ENCODE measurements around the gene SSR1. TPM values are rescaled to one million over a fixed set of nuclear protein-coding genes. Genes with fewer than 3 reads are reported as not detected.

Gene SSR1
- total RNA-seq, 6 donors from 2014 or later = 14.5 to 135 (median 57.7) TPM

DNA sequence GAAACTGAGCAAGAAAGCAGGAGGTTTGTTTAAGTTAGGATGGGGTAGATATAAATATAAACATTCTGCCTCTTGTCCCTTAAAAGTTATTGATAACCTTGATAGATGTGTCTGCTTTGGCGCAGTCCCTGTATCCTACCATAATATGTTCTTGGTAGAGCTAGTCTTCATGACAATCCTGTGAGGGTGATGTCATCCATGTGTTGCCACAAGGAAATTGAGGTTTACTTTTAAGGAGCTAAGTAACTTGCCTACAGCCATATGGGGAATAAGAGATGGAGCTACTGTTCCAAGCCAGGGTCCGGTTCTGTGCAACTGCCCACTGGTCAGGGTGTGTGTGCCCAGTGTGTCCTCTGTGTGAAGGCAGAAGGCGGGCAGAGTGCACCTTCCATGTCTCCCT, 78.5 kb downstream of the SSR1 start:
- Histone ChIP-seq H3K4me1 (peaks cover 6 to 22% (median 16%) of the 10 kb centered on the region in 4 donors), H3K36me3 (peaks cover 18 to 54% (median 36%) of the 10 kb centered on the region in 4 donors), H3K27me3 (no peaks in the 10 kb centered on the region), H3K27ac (peak overlapping the region in 1 of 4 donors; percentile 79), H3K9me3 (no peaks in the 10 kb centered on the region), H3K4me3 (no peak overlapping the region)
- no peak for DNase-seq
- WGBS, 2 donors = 97 to 98% methylated on average over 3 of the region's 3 CpGs
- no peak for TF ChIP-seq POLR2A (IDR thresholded peaks at IDR 0.05)
- TF ChIP-seq, protein P1, sequence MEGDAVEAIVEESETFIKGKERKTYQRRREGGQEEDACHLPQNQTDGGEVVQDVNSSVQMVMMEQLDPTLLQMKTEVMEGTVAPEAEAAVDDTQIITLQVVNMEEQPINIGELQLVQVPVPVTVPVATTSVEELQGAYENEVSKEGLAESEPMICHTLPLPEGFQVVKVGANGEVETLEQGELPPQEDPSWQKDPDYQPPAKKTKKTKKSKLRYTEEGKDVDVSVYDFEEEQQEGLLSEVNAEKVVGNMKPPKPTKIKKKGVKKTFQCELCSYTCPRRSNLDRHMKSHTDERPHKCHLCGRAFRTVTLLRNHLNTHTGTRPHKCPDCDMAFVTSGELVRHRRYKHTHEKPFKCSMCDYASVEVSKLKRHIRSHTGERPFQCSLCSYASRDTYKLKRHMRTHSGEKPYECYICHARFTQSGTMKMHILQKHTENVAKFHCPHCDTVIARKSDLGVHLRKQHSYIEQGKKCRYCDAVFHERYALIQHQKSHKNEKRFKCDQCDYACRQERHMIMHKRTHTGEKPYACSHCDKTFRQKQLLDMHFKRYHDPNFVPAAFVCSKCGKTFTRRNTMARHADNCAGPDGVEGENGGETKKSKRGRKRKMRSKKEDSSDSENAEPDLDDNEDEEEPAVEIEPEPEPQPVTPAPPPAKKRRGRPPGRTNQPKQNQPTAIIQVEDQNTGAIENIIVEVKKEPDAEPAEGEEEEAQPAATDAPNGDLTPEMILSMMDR (IDR thresholded peaks at IDR 0.05) = no peak
- no peak for TF ChIP-seq EP300 (IDR thresholded peaks at IDR 0.05)
- no peak for TF ChIP-seq POLR2AphosphoS5 (IDR thresholded peaks at IDR 0.05)
- ATAC-seq (ENCODE audit: low FRiP score in 2 of 2) = no peak

DNA sequence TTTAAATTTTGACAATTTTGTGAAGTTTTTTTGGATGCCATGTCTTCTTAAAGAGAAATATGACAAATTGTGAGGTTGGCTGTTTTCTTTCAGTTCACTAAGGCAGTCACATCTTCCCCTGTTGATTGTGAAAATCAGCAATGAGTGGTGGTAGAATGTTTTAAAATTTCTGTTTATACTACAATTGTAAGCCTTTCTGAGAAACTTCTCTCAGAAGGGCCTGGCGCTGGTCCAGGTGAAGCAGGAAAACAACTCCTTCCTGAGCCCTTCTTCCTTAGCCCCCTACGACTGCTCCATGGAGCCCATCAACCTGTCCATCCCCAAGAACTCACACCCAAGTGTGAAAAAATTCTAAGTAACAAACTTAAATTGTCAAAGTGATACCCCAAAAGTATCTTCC, 80.6 kb downstream of the SSR1 start:
- DNase-seq (peak in 1 of 2 donors; percentile 22), ATAC-seq (ENCODE audit: low FRiP score in 2 of 2) (no peak)
- no peak overlapping the region for H3K4me3 ChIP-seq
- peaks cover 26 to 75% (median 51%) of the 10 kb centered on the region in 4 donors for H3K36me3 ChIP-seq
- no peaks in the 10 kb centered on the region for H3K27me3 ChIP-seq
- H3K4me1 ChIP-seq = peaks cover 6 to 22% (median 16%) of the 10 kb centered on the region in 4 donors
- TF ChIP-seq, protein P1 (IDR thresholded peaks at IDR 0.05) = no peak
- TF ChIP-seq POLR2A (IDR thresholded peaks at IDR 0.05) (no peak), POLR2AphosphoS5 (IDR thresholded peaks at IDR 0.05) (no peak), EP300 (IDR thresholded peaks at IDR 0.05) (no peak)
- no peaks in the 10 kb centered on the region for H3K9me3 ChIP-seq
- 57 to 64% methylated on average over 2 of the region's 2 CpGs for WGBS, 2 donors
- H3K27ac ChIP-seq = peak overlapping the region in 1 of 4 donors; percentile 18

DNA sequence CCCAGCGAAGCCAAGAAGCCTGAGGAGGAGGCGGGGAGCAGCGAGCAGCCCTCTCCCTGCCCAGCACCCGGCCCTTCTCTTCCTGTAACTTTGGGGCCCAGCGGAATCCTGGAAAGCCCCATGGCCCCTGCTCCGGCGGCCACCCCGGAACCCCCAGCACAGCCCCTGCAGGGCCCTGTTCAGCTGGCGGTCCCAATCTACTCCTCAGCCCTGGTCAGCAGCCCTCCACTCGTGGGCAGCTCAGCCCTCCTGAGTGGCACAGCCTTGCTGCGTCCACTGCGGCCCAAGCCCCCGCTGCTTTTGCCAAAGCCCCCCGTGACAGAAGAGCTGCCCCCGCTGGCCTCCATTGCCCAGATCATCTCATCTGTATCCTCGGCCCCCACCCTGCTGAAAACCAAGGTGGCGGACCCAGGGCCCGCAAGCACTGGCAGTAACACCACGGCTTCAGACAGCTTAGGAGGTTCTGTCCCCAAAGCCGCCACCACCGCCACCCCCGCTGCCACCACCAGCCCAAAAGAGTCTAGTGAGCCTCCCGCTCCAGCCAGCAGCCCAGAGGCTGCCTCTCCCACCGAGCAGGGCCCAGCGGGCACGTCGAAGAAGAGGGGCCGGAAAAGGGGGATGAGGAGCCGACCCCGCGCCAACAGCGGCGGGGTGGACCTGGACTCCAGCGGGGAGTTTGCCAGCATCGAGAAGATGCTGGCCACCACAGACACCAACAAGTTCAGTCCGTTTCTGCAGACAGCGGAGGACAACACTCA, 81.9 kb downstream of the SSR1 start:
- DNase-seq = peak; percentile 15 to 78
- WGBS, 2 donors = 97 to 100% methylated on average over 10 to 34 of the region's 37 CpGs
- TF ChIP-seq EP300 (IDR thresholded peaks at IDR 0.05) = no peak
- TF ChIP-seq, protein P1 (IDR thresholded peaks at IDR 0.05) = no peak
- TF ChIP-seq POLR2A (IDR thresholded peaks at IDR 0.05) = no peak
- no peak for TF ChIP-seq POLR2AphosphoS5 (IDR thresholded peaks at IDR 0.05)
- peaks cover 5 to 19% (median 15%) of the 10 kb centered on the region in 4 donors for H3K4me1 ChIP-seq
- H3K27ac ChIP-seq = no peak overlapping the region
- no peak for ATAC-seq (ENCODE audit: low FRiP score in 2 of 2)
- H3K27me3 ChIP-seq = no peaks in the 10 kb centered on the region
- H3K9me3 ChIP-seq = no peaks in the 10 kb centered on the region
- H3K4me3 ChIP-seq = no peak overlapping the region
- H3K36me3 ChIP-seq = peaks cover 27 to 87% (median 62%) of the 10 kb centered on the region in 4 donors

DNA sequence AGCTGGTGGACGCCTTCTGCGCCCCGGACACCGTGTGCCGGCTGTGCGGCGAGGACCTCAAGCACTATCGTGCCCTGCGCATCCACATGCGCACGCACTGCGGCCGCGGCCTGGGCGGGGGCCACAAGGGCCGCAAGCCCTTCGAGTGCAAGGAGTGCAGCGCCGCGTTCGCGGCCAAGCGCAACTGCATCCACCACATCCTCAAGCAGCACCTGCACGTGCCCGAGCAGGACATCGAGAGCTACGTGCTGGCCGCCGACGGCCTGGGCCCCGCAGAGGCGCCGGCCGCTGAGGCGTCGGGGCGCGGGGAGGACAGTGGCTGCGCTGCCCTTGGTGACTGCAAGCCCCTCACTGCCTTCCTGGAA, 82.7 kb downstream of the SSR1 start:
- Histone ChIP-seq H3K4me3 (no peak overlapping the region), H3K27ac (no peak overlapping the region), H3K36me3 (peaks cover 31 to 89% (median 66%) of the 10 kb centered on the region in 4 donors), H3K27me3 (no peaks in the 10 kb centered on the region), H3K9me3 (no peaks in the 10 kb centered on the region), H3K4me1 (peaks cover 3 to 11% (median 9%) of the 10 kb centered on the region in 4 donors)
- DNase-seq (peak; percentile 15 to 85), ATAC-seq (ENCODE audit: low FRiP score in 2 of 2) (no peak)
- WGBS, 2 donors = 98 to 100% methylated on average over 6 to 39 of the region's 39 CpGs
- no peak for TF ChIP-seq POLR2AphosphoS5 (IDR thresholded peaks at IDR 0.05)
- TF ChIP-seq, protein P1 (IDR thresholded peaks at IDR 0.05) = no peak
